Measurements from ENCODE around the gene PCOLCE2. TPM values are rescaled to one million over a fixed set of nuclear protein-coding genes. Genes with fewer than 3 reads are reported as not detected.

PCOLCE2 gene
- total RNA-seq, 1 experiment from 2014 or later = 0.34 TPM

DNA sequence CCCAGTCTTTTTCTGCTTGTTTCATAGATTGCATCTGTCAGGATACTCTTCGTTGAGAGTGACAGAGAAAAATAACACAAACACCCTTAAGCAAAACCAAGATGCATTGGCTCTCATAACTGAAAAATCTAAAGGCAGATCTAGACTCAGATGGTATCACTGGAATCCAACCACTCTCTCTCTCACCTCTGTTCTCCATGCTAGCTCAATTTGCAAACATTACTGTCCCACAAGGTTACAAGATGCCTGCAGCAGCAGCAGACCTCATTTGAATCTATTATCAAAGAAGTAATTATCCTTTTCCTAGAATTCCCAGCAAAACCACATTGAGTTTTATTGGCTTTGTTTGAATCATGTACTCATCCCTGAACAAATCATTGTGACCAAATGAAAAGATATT lies 19.1 kb upstream of the PCOLCE2 start:
- Mint-ChIP-seq H3K4me3 (ENCODE audit: unreplicated experiment) (no peak overlapping the region), H3K36me3 (ENCODE audit: insufficient read depth, unreplicated experiment) (no peaks in the 10 kb centered on the region), H3K4me1 (ENCODE audit: low read depth, unreplicated experiment) (no peaks in the 10 kb centered on the region), H3K27ac (ENCODE audit: unreplicated experiment) (no peak overlapping the region), H3K27me3 (ENCODE audit: insufficient read depth, unreplicated experiment) (peaks cover 8% of the 10 kb centered on the region), H3K9me3 (ENCODE audit: unreplicated experiment) (no peaks in the 10 kb centered on the region)
- H3K9me3 ChIP-seq = no peaks in the 10 kb centered on the region
- H3K4me3 ChIP-seq (ENCODE audit: low read depth, low read length) = no peak overlapping the region
- no peaks in the 10 kb centered on the region for H3K27me3 ChIP-seq (replicated peaks; ENCODE audit: control insufficient read depth, insufficient read depth, low read length)
- no TSS peak for BruUV-seq (replicated peaks)
- POLR2A ChIA-PET = no interaction called here
- no peaks in the 10 kb centered on the region for H3K4me1 ChIP-seq
- no peak for DNase-seq
- intact Hi-C loops (cut with micrococcal nuclease; ENCODE audit: unreplicated experiment) = no loop called here
- no peaks in the 10 kb centered on the region for H3K36me3 ChIP-seq (ENCODE audit: control insufficient read depth, insufficient read depth, low read length)
- CTCF ChIA-PET = no interaction called here
- no peak for TF ChIP-seq CTCF (IDR thresholded peaks at IDR 0.05; ENCODE audit: insufficient read depth in 1 of 2, low read depth in 1 of 2, low read length in 1 of 2, severe bottlenecking in 1 of 2, unreplicated experiment in 1 of 2)

DNA sequence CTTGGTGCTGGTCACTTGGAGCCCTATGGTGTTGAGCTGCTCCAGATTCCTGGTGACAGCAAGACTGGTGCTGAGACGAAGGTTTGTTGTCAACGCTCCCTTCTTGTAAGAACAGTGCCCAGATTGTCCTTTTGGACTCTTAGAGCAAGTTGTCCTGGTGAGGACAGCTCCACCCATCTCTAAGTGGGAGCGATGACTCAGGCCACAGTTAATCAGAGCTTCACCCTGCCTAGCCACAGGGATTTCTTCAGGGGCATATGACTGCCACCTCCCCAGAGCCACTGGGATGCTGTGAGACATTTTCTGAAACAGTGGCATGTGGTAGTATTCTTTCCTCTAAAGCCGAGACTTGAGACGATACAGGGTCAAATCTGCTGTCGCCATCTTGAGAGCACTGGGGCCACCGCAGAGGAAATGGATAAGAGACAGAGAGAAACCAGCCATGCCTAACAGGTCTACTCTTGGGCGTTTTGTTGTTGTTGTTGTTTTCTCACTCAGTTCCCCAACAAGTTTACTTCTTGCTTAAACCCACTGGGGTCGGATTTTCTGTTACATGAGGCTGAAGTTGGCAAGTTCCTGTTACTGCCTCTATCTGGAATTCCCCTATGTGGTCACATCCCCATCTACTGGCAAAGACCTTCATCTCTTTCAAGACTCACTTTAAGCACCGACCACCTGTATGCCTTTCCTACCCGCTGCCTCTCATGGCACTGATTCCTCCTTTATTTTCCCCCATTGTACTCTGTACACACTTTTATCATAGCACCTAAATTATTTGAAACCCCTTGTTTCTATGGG lies 16.0 kb upstream of the PCOLCE2 start:
- CTCF ChIA-PET = no interaction called here
- H3K36me3 Mint-ChIP-seq (ENCODE audit: insufficient read depth, unreplicated experiment) = no peaks in the 10 kb centered on the region
- H3K4me1 Mint-ChIP-seq (ENCODE audit: low read depth, unreplicated experiment) = no peaks in the 10 kb centered on the region
- no peak overlapping the region for H3K4me3 ChIP-seq (ENCODE audit: low read depth, low read length)
- DNase-seq = peak in 1 of 2 experiments; percentile 4
- no peaks in the 10 kb centered on the region for H3K4me1 ChIP-seq
- TF ChIP-seq CTCF (IDR thresholded peaks at IDR 0.05; ENCODE audit: insufficient read depth in 1 of 2, low read depth in 1 of 2, low read length in 1 of 2, severe bottlenecking in 1 of 2, unreplicated experiment in 1 of 2) = peak in 1 of 2 experiments; percentile 32
- intact Hi-C loops (cut with micrococcal nuclease; ENCODE audit: unreplicated experiment) = loop anchor here (1.0 kb wide), 1 partner anchor 77 kb away; no protein-coding TSS in a partner anchor
- no peak overlapping the region for H3K4me3 Mint-ChIP-seq (ENCODE audit: unreplicated experiment)
- H3K27ac Mint-ChIP-seq (ENCODE audit: unreplicated experiment) = no peak overlapping the region
- peaks cover 11% of the 10 kb centered on the region for H3K27me3 Mint-ChIP-seq (ENCODE audit: insufficient read depth, unreplicated experiment)
- H3K9me3 ChIP-seq = no peaks in the 10 kb centered on the region
- H3K9me3 Mint-ChIP-seq (ENCODE audit: unreplicated experiment) = no peaks in the 10 kb centered on the region
- no TSS peak for BruUV-seq (replicated peaks)
- no peaks in the 10 kb centered on the region for H3K36me3 ChIP-seq (ENCODE audit: control insufficient read depth, insufficient read depth, low read length)
- no peaks in the 10 kb centered on the region for H3K27me3 ChIP-seq (replicated peaks; ENCODE audit: control insufficient read depth, insufficient read depth, low read length)
- POLR2A ChIA-PET = no interaction called here

DNA sequence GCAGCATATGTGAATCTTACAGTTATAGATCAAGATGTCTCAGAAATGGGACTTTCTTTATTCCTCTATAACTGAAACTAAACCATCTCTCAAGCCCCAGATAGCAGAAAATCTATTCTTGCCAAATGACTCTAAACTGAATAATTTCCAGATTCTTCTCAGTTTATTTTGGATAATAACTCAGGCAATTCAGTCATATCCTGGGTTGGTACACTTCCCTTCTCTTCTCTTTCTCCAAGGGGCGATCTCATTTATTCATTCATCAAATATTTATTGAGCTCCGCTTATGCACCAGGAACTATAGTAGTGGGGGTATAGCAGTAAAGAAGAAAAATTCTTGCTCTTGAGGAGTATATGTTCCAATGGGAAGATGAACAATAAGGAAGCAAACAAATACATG lies 13.5 kb upstream of the PCOLCE2 start:
- Mint-ChIP-seq H3K4me3 (ENCODE audit: unreplicated experiment) (no peak overlapping the region), H3K27me3 (ENCODE audit: insufficient read depth, unreplicated experiment) (peaks cover 15% of the 10 kb centered on the region), H3K36me3 (ENCODE audit: insufficient read depth, unreplicated experiment) (no peaks in the 10 kb centered on the region), H3K4me1 (ENCODE audit: low read depth, unreplicated experiment) (no peaks in the 10 kb centered on the region), H3K27ac (ENCODE audit: unreplicated experiment) (no peak overlapping the region), H3K9me3 (ENCODE audit: unreplicated experiment) (no peaks in the 10 kb centered on the region)
- intact Hi-C loops (cut with micrococcal nuclease; ENCODE audit: unreplicated experiment) = no loop called here
- CTCF ChIA-PET = no interaction called here
- no TSS peak for BruUV-seq (replicated peaks)
- no peak for DNase-seq
- TF ChIP-seq CTCF (IDR thresholded peaks at IDR 0.05; ENCODE audit: insufficient read depth in 1 of 2, low read depth in 1 of 2, low read length in 1 of 2, severe bottlenecking in 1 of 2, unreplicated experiment in 1 of 2) = no peak
- Histone ChIP-seq H3K4me1 (no peaks in the 10 kb centered on the region), H3K27me3 (replicated peaks; ENCODE audit: control insufficient read depth, insufficient read depth, low read length) (no peaks in the 10 kb centered on the region), H3K4me3 (ENCODE audit: low read depth, low read length) (no peak overlapping the region), H3K9me3 (no peaks in the 10 kb centered on the region), H3K36me3 (ENCODE audit: control insufficient read depth, insufficient read depth, low read length) (no peaks in the 10 kb centered on the region)
- POLR2A ChIA-PET = no interaction called here

Measured in Caco-2 (cell line).